HEK293T (cell line): Measurements from ENCODE around the gene APOBEC3B.

Experiments
- CTCF ChIA-PET: fragments of 350-600 bp; formaldehyde crosslinking; extraction: SDS; loops from one replicate; lab custom pipeline; 2021; ENCODE audit warnings: antibody characterized with exemption, inconsistent platforms; lab: Yijun Ruan, JAX
- POLR2A ChIA-PET: fragments of 350-600 bp; formaldehyde crosslinking; extraction: SDS; loops from one replicate; lab custom pipeline; 2020; ENCODE audit warnings: antibody characterized with exemption, inconsistent platforms; lab: Yijun Ruan, JAX
- DNase-seq: peaks from one replicate; pipeline ENCODE4 v3.0.0; 2012; ENCODE audit warnings: mixed read lengths; ENCODE audit errors: extremely low spot score
- ARNT ChIP-seq: fragments of 450-650 bp; IDR thresholded peaks from 2 replicates; pipeline ENCODE4 v1.6.1; 2017; ENCODE audit warnings: mild to moderate bottlenecking
- BHLHE40 ChIP-seq: fragments of 450-650 bp; IDR thresholded peaks from 2 replicates; pipeline ENCODE4 v1.6.1; 2016; ENCODE audit warnings: mild to moderate bottlenecking, moderate library complexity, borderline replicate concordance
- CTBP1 ChIP-seq: fragments of 450-650 bp; IDR thresholded peaks from 2 replicates; pipeline ENCODE4 v1.6.1; 2016; ENCODE audit warnings: borderline replicate concordance
- ELF4 ChIP-seq: fragments of 450-650 bp; IDR thresholded peaks from 2 replicates; pipeline ENCODE4 v1.6.1; 2017; ENCODE audit warnings: antibody characterized with exemption
- FOXA1 ChIP-seq: fragments of 450-650 bp; IDR thresholded peaks from 2 replicates; pipeline ENCODE4 v1.6.1; 2016; ENCODE audit warnings: mild to moderate bottlenecking
- FOXK2 ChIP-seq: fragments of 450-650 bp; IDR thresholded peaks from 2 replicates; pipeline ENCODE4 v1.6.1; 2016; ENCODE audit warnings: mild to moderate bottlenecking
- FOXM1 ChIP-seq: fragments of 450-650 bp; IDR thresholded peaks from 2 replicates; pipeline ENCODE4 v1.6.1; 2017; ENCODE audit warnings: mild to moderate bottlenecking, borderline replicate concordance
- HDGF ChIP-seq: fragments of 450-650 bp; IDR thresholded peaks from 2 replicates; pipeline ENCODE4 v1.6.1; 2017; ENCODE audit warnings: antibody characterized with exemption, borderline replicate concordance
- L3MBTL2 ChIP-seq: fragments of 450-650 bp; conservative IDR thresholded peaks from 2 replicates; pipeline ENCODE4 v1.6.1; 2016; ENCODE audit warnings: mild to moderate bottlenecking
- LEF1 ChIP-seq: fragments of 450-650 bp; IDR thresholded peaks from 2 replicates; pipeline ENCODE4 v1.6.1; 2017; ENCODE audit warnings: mild to moderate bottlenecking, borderline replicate concordance
- NFRKB ChIP-seq: fragments of 450-650 bp; IDR thresholded peaks from 2 replicates; pipeline ENCODE4 v1.6.1; 2016; ENCODE audit warnings: mild to moderate bottlenecking, moderate library complexity
- SUZ12 ChIP-seq: fragments of 450-650 bp; IDR thresholded peaks from 2 replicates; pipeline ENCODE4 v1.6.1; 2016; ENCODE audit warnings: mild to moderate bottlenecking
- TARDBP ChIP-seq: fragments of 450-650 bp; IDR thresholded peaks from 2 replicates; pipeline ENCODE4 v1.6.1; 2016
- ZNF384 ChIP-seq: fragments of 450-650 bp; IDR thresholded peaks from 2 replicates; pipeline ENCODE4 v1.6.1; 2016
- TF ChIP-seq, protein P1 (sequence below): fragments of 450-650 bp; IDR thresholded peaks from 2 replicates; pipeline ENCODE4 v1.6.1; 2016

The APOBEC3B gene

DNA sequence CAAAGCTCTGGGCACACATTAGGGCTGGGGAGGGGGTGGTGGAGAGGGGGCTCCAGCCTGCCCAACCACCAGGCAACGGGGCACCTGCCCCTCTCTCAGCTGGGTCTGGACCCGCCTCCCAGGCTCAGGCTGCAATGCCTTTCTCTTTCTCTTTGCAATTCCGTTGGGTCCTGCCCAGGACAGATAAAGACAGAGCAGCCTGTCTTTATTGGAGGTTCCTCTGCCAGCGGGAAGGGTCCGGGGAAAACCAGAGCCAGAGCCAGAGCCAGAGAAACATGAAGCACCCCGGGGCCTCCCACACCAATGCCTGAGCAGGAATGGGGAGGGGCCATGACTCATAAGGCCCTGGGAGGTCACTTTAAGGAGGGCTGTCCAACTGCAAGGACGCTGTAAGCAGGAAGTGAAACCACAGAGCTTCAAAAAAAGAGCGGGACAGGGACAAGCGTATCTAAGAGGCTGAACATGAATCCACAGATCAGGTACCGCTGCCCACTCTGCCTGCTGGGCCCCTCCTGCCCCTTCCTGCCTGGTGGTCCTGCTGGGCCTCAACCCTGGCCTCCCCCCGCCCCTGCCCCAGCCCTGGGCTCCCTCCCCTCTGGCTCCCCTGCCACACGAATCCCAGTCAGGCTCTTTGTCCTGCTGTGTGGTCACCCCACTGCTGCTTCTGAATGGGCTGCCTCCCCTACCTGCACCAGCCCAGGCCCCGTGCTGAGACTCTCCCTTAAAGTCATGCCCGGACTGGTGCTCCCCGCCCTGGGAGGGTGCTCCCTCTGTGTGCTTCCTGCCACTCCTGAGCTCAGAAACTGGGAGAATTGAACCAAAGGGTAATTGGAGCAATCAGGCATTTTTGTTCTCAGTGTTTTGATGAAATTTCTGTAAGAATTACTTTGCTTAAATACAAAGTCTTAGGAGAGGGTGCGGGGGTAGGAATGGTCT, at the start of gene APOBEC3B:
Gene APOBEC3B (plus strand): TSS at position 356 of the 936 bp plus-strand sequence. CDS start 107 bp downstream, at position 463.
- no peak for TF ChIP-seq HDGF
- no peak for TF ChIP-seq NFRKB
- no peak for TF ChIP-seq ZNF384
- TF ChIP-seq FOXA1, result no peak
- TF ChIP-seq FOXM1, result no peak
- no peak for TF ChIP-seq LEF1
- peak; percentile 73 for TF ChIP-seq L3MBTL2
- POLR2A ChIA-PET, result interaction anchor here (1.0 to 1.3 kb wide), 2 partner anchors 16 to 21 kb away, joined by 3 to 5 read pairs; no protein-coding TSS in a partner anchor
- DNase-seq, result no peak
- CTCF ChIA-PET, result interaction anchor here (1.0 to 2.3 kb wide), 2 partner anchors 9 to 21 kb away, joined by 3 to 16 read pairs; no protein-coding TSS in a partner anchor

DNA sequence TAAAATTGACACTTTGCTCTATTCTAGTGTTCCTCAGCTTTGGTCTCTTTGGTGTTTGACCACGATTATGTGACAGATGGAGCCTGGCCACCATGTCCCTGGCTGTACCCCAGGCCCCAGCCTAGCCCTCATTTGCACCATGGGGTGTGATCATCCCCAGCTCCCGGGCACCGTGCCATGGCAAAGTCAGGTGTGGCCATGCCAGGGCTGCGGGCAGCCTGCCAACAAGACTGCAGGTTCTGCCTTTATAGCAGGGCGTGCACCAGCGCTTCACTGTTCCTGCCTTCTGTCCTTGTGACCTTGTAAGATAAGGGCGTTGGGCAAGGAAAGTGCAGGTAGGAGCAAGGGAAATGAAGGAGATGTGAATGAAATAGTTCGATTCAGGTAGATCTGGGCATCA, 47.1 kb upstream of the APOBEC3B start:
- TF ChIP-seq L3MBTL2 (no peak), FOXK2 (no peak), SUZ12 (no peak), ZNF384 (no peak), ELF4 (no peak), CTBP1 (no peak), ARNT (no peak), BHLHE40 (no peak), LEF1 (no peak), NFRKB (no peak), TARDBP (no peak), FOXA1 (no peak), HDGF (no peak), FOXM1 (no peak)
- TF ChIP-seq, protein P1, sequence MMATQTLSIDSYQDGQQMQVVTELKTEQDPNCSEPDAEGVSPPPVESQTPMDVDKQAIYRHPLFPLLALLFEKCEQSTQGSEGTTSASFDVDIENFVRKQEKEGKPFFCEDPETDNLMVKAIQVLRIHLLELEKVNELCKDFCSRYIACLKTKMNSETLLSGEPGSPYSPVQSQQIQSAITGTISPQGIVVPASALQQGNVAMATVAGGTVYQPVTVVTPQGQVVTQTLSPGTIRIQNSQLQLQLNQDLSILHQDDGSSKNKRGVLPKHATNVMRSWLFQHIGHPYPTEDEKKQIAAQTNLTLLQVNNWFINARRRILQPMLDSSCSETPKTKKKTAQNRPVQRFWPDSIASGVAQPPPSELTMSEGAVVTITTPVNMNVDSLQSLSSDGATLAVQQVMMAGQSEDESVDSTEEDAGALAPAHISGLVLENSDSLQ, result no peak
- ChIA-PET POLR2A (no interaction called here), CTCF (no interaction called here)
- no peak for DNase-seq

DNA sequence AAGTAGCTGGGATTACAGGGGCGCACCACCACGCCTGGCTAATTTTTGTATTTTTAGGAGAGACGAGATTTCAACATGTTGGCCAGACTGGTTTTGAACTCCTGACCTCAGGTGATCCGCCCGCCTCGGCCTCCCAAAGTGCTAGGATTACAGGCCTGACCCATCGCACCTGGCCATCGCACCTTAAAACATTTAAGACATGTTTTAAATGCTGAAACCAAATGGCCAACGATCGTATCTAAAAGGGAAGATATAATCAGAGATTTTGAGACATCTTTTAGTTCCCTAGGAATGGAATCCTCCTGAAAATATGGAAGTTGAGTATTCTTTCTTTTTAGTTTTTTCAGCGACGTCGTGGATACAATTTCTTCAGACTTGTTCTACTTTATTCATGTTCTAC, 46.5 kb upstream of the APOBEC3B start:
- CTCF ChIA-PET, result interaction anchor here (0.6 kb wide), 1 partner anchor 49 kb away, joined by 5 read pairs; no protein-coding TSS in a partner anchor
- POLR2A ChIA-PET, result no interaction called here
- DNase-seq, result no peak
- TF ChIP-seq FOXK2 (no peak), HDGF (no peak), NFRKB (no peak), L3MBTL2 (no peak), CTBP1 (no peak)
- TF ChIP-seq, protein P1, result no peak

DNA sequence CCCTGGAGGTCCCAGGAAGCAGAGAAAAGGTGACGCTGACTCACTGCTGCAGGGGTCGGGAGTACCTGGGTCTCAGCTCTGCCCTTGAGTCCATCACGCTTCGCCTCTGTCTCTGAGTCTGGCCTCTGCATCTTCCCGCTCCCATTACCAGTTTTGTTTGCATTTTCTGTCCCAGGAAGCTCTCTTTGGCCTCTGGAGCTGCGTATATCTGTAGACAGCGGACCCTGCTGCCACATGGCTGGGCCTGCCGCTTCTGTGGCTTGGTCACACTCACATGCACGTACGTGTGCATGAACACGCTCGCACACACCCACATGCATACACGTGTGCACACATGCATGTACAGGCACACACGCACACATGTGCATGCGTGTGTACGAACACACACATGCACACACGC, 45.6 kb upstream of the APOBEC3B start:
- TF ChIP-seq L3MBTL2, result no peak
- no peak for TF ChIP-seq BHLHE40
- TF ChIP-seq, protein P1, result no peak
- TF ChIP-seq FOXA1, result no peak
- TF ChIP-seq NFRKB, result no peak
- no peak for TF ChIP-seq ARNT
- TF ChIP-seq TARDBP, result no peak
- no peak for TF ChIP-seq LEF1
- TF ChIP-seq FOXM1, result no peak
- TF ChIP-seq CTBP1, result no peak
- TF ChIP-seq ELF4, result no peak
- CTCF ChIA-PET, result interaction anchor here (0.6 kb wide), 1 partner anchor 50 kb away, joined by 5 read pairs; no protein-coding TSS in a partner anchor
- POLR2A ChIA-PET, result interaction anchor here (0.6 kb wide), 1 partner anchor 16 kb away, joined by 3 read pairs; no protein-coding TSS in a partner anchor
- DNase-seq, result no peak

DNA sequence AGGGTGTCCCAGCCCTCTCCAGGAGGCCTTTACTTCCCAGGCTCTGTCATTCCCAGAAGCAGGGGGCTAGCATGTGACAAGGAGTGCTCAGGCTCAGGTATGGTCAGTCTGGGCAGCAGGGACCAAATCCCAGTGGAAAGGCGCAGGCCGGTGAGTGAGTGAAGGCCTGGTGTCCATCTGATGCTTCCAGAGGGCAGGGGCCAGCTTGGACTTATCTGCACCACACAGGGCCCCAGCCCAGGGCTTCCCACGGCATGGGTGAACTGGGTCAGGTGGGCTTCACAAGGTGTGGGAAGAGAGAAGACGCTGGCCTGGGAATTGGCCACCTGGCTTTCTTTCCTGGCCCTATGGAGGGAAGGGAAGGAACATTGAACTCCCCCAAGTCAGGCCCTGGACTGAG, 45.1 kb upstream of the APOBEC3B start:
- TF ChIP-seq NFRKB, result no peak
- ChIA-PET CTCF (no interaction called here), POLR2A (interaction anchor here (0.6 kb wide), 1 partner anchor 16 kb away, joined by 3 read pairs; no protein-coding TSS in a partner anchor)

DNA sequence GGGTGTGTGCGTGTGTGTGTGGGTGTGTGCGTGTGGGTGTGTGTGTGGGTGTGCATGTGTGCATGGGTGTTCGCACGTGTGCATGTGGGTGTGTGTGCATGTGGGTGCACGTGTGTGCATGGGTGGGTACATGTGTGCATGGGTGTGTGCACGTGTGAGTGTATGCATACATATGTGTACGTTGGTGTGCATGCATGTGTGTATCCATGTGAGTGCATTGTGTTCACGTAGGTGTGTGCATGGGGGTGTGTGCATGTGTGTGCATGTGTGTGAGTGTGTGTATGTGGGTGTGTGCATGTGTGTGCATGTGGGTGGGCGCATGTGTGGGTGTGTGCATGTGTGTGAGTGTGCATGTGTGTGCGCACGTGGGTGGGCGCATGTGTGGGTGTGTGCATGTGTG, 44.6 kb upstream of the APOBEC3B start:
- ChIA-PET POLR2A (no interaction called here), CTCF (no interaction called here)
- TF ChIP-seq ARNT (no peak), ZNF384 (no peak), CTBP1 (no peak), TARDBP (no peak)
- no peak for DNase-seq

More for the DNA sequence above, 45.1 kb upstream of the APOBEC3B start:
- DNase-seq, result no peak
